K562 (cell line): ENCODE results near the gene TEAD3. TPM values are rescaled to one million over a fixed set of nuclear protein-coding genes. Genes with fewer than 3 reads are reported as not detected.
A peak's percentile ranks its signal among the peaks of the same experiment; 100 is the strongest.

Experiments used
- ATF7 ChIP-seq: fragments of 450-650 bp; IDR thresholded peaks from 2 replicates; pipeline ENCODE4 v1.7.1; 2014; ENCODE audit warnings: mild to moderate bottlenecking, moderate library complexity
- ETV5 ChIP-seq: sonication (generic); formaldehyde crosslinking; IDR thresholded peaks from 2 replicates; pipeline ENCODE4 v1.4.0; 2020; ENCODE audit warnings: low read depth, mild to moderate bottlenecking, missing genetic modification reagents
- HDAC3 ChIP-seq: fragments of 450-650 bp; IDR thresholded peaks from 2 replicates; pipeline ENCODE4 v1.6.1; 2018; ENCODE audit warnings: borderline replicate concordance, mild to moderate bottlenecking, moderate library complexity; ENCODE audit not compliant: partially characterized antibody
- MGA ChIP-seq: fragments of 450-650 bp; IDR thresholded peaks from 2 replicates; pipeline ENCODE4 v1.6.1; 2016; ENCODE audit warnings: mild to moderate bottlenecking, moderate library complexity
- PHF20 ChIP-seq: fragments of 450-650 bp; IDR thresholded peaks from 2 replicates; pipeline ENCODE4 v1.6.1; 2018; ENCODE audit not compliant: partially characterized antibody
- PRPF4 ChIP-seq: fragments of 200-400 bp; formaldehyde crosslinking; IDR thresholded peaks from one replicate; pipeline ENCODE4 v1.6.1; 2017; ENCODE audit warnings: low read length, low read depth, mild to moderate bottlenecking; ENCODE audit not compliant: insufficient read depth, poor library complexity, severe bottlenecking
- SMAD1 ChIP-seq: fragments of 150-350 bp; IDR thresholded peaks from 2 replicates; pipeline ENCODE4 v1.6.1; 2014; ENCODE audit warnings: low read length, low read depth; ENCODE audit not compliant: partially characterized antibody
- UBTF ChIP-seq, 2 experiments: IDR thresholded peaks; 2 replicates each; pipeline ENCODE4 v1.6.1; 2012; ENCODE audit warnings: improper control_type of control experiment in 2 of 2, low read depth in 2 of 2, low read length in 2 of 2, borderline replicate concordance in 1 of 2
- YY1 ChIP-seq, 3 experiments: IDR thresholded peaks; 2 replicates each; pipeline ENCODE4 v1.6.1; 2011; ENCODE audit warnings: low read length in 2 of 3, mild to moderate bottlenecking in 2 of 3, moderate library complexity in 2 of 3, borderline replicate concordance in 1 of 3, control low read depth in 1 of 3, low read depth in 1 of 3; ENCODE audit not compliant: insufficient read depth in 3 of 3, insufficient replicate concordance in 2 of 3, control insufficient read depth in 1 of 3, insufficient read length in 1 of 3; ENCODE audit errors: extremely low read depth in 1 of 3
- ZNF212 ChIP-seq: fragments of 450-650 bp; formaldehyde crosslinking; IDR thresholded peaks from 2 replicates; pipeline ENCODE4 v1.4.0; 2020; ENCODE audit warnings: mild to moderate bottlenecking
- ZNF707 ChIP-seq: fragments of 250-450 bp; sonication (Bioruptor Pico); conservative IDR thresholded peaks from 2 replicates; pipeline ENCODE4 v1.8.0; 2022; ENCODE audit warnings: inconsistent platforms, mild to moderate bottlenecking, moderate library complexity
- ZNF75A ChIP-seq: fragments of 450-650 bp; formaldehyde crosslinking; IDR thresholded peaks from 2 replicates; pipeline ENCODE4 v1.4.0; 2020; ENCODE audit warnings: mild to moderate bottlenecking
- polyA plus RNA-seq, 8 experiments: library from polyadenylated mRNA; depleted of rRNA in 4 of 8; stranded (reverse) in 5 of 8; unstranded in 3 of 8; fragments of >200 nt; fragmentation: Nextera tagmentation in 2 of 8; fragmentation: Illumina TruSeq in 1 of 8; extraction: Ambion mirVana in 2 of 8; extraction: Trizol in 1 of 8; gene quantifications; 2 replicates each; pipeline versions ENCODE4 v1.2.1 to v1.2.3, GENCODE V29; 2011 to 2014; ENCODE audit warnings: inconsistent platforms in 1 of 8, missing spikeins in 1 of 8
- total RNA-seq, 7 experiments: library from RNA; depleted of rRNA in 6 of 7; stranded (reverse); fragments of >200 nt in 6 of 7; fragmentation: Illumina TruSeq in 2 of 7; extraction: Trizol in 2 of 7; gene quantifications; 2 replicates each; pipeline versions ENCODE4 v1.2.1 to v1.2.3, GENCODE V29; 2011 to 2021; ENCODE audit warnings: low replicate concordance in 1 of 7

The TEAD3 gene
- total and polyA plus RNA-seq, 9 of the 15 experiments (the other 6 are each of a cell fraction or from before 2014, with no cell fraction given), result 0.63 to 13.2 (median 3.3) TPM

GRCh38 chr6:35497571-35498421, 917 bp upstream of the TEAD3 start (continued):
- TF ChIP-seq MGA, result peak; percentile 100
- no peak for TF ChIP-seq SMAD1
- no peak for TF ChIP-seq ZNF707 (CRISPR knock-in tag)
- peak in 1 of 2 experiments; percentile 79; a peak in 2 of 4 replicates for TF ChIP-seq UBTF (IDR thresholded peaks at IDR 0.05; ENCODE audit: borderline replicate concordance in 1 of 2, low read depth in 2 of 2, low read length in 2 of 2)
- peak in 1 of 3 experiments; percentile 53 for TF ChIP-seq YY1 (IDR thresholded peaks at IDR 0.05; ENCODE audit: borderline replicate concordance in 1 of 3, control insufficient read depth in 1 of 3, extremely low read depth in 1 of 3, insufficient read depth in 3 of 3, insufficient read length in 1 of 3, insufficient replicate concordance in 2 of 3, low read depth in 1 of 3, low read length in 2 of 3)
- TF ChIP-seq ETV5, result peak; percentile 66; the same call in 1 of the 2 replicates
- no peak for TF ChIP-seq ZNF212
- no peak for TF ChIP-seq ZNF75A (CRISPR knock-in tag)
- no peak for TF ChIP-seq PRPF4
- TF ChIP-seq HDAC3, result no peak
- no peak for TF ChIP-seq PHF20
- TF ChIP-seq ATF7, result peak; percentile 29; the same call in 1 of the 2 replicates
